Measurements from ENCODE around the gene REPS1.

DNA sequence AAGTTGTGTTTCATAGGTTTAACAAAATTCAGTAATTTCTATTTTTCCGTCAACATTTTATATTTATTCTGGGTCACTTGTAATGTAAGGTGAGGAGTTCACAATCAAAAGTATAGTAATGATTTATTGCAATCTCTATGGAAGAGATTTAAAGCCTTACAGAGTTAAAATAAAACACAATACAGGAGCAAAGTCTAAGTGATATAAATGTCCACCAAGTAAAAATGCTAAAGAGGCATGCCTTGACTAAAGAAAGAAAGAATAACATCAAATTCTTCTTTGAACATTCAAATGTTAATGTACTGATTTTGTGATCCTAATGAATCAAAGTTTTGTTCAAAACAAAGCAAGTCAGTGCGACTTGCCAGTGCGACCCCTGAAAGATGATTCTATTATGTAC lies 61.5 kb downstream of the REPS1 start:
- TF ChIP-seq POLR2A (IDR thresholded peaks at IDR 0.05; ENCODE audit: low read length), result no peak
- no peak for TF ChIP-seq GATA1 (IDR thresholded peaks at IDR 0.05; ENCODE audit: low read depth, low read length)

Measured in erythroblast (primary cell).